ENCODE measurements around the gene ZNF433.
"Not testable (repeated sequence)": the region's sequence is repeated elsewhere in the genome, so short reads cannot be mapped to it uniquely, and the experiment has no call there.

Gene ZNF433

DNA sequence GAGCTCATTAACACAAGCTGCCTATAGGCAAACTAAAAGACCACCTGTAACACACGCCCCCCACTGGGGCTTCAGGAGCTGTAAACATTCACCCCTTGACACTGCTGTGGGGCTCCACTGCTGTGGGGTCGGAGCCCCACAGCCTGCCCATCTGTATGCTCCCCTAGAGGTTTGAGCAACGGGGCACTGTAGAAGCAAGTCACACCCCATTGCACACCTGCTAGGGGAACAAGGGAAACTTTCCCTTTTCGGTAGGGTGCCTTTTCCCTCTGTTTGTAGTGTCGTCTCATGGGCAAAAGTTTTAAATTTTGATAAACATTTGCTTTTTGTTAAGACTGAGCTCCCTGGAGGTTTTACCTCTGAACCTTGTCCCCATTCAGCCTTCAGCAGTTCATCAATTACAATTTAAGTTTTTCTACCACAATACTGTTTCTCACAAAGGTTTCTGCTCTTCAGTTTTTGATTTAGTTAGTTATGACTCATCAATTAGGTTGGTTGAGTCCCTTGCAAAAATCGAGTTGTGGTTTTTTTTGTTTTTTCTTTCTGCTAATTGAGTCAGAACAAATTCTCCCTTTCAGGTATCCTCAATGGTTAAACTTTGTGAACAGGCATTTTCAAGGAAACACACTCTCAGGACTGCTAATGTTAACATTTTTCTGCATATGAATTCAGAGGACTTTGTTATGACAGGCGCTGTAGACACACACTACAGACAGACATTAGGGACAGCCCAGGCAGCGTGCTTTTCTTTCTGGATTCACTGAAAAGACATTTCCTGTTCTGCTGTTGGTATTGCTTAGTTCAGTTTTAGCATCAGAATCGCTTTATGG, 35.1 kb downstream of the ZNF433 start:
- H3K27ac ChIP-seq, result no peak overlapping the region
- no peaks in the 10 kb centered on the region for H3K27me3 ChIP-seq (ENCODE audit: insufficient read depth, low read depth, severe bottlenecking)
- H3K4me3 ChIP-seq (ENCODE audit: low read depth, low read length), result no peak overlapping the region
- peaks cover 8% of the 10 kb centered on the region for H3K36me3 ChIP-seq
- no peak for DNase-seq
- H3K9me3 ChIP-seq (ENCODE audit: severe bottlenecking), result no peaks in the 10 kb centered on the region
- TF ChIP-seq, protein P1, sequence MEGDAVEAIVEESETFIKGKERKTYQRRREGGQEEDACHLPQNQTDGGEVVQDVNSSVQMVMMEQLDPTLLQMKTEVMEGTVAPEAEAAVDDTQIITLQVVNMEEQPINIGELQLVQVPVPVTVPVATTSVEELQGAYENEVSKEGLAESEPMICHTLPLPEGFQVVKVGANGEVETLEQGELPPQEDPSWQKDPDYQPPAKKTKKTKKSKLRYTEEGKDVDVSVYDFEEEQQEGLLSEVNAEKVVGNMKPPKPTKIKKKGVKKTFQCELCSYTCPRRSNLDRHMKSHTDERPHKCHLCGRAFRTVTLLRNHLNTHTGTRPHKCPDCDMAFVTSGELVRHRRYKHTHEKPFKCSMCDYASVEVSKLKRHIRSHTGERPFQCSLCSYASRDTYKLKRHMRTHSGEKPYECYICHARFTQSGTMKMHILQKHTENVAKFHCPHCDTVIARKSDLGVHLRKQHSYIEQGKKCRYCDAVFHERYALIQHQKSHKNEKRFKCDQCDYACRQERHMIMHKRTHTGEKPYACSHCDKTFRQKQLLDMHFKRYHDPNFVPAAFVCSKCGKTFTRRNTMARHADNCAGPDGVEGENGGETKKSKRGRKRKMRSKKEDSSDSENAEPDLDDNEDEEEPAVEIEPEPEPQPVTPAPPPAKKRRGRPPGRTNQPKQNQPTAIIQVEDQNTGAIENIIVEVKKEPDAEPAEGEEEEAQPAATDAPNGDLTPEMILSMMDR (IDR thresholded peaks at IDR 0.05; ENCODE audit: low read depth, low read length), result no peak

GRCh38 chr19:11995174-11995573, 40.3 kb downstream of the ZNF433 start:
- Histone ChIP-seq H3K9me3 (ENCODE audit: severe bottlenecking) (no peaks in the 10 kb centered on the region), H3K36me3 (peaks cover 4% of the 10 kb centered on the region; the same call in 1 of the 2 replicates), H3K27me3 (ENCODE audit: insufficient read depth, low read depth, severe bottlenecking) (no peaks in the 10 kb centered on the region), H3K27ac (no peak overlapping the region), H3K4me3 (ENCODE audit: low read depth, low read length) (no peak overlapping the region)
- no peak for DNase-seq
- TF ChIP-seq, protein P1 (IDR thresholded peaks at IDR 0.05; ENCODE audit: low read depth, low read length), result no peak

DNA sequence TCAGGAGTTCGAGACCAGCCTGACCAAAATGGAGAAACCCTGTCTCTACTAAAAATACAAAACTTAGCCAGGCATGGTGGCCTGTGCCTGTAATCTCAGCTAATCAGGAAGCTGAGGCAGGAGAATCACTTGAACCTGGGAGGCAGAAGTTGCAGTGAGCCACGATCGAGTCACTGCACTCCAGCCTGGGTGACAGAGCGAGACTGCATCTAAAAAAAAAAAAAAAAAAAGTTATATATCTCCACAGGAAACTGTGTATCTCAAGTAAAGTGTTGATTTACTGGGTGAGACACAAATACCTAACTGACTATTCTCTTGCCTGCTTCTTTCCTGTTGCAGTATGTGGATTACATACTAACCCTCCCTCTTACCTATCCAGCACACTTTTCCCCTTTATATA, 43.6 kb downstream of the ZNF433 start:
- not testable (repeated sequence) for H3K9me3 ChIP-seq (ENCODE audit: severe bottlenecking); DNase-seq; H3K27me3 ChIP-seq (ENCODE audit: insufficient read depth, low read depth, severe bottlenecking); H3K36me3 ChIP-seq; H3K4me3 ChIP-seq (ENCODE audit: low read depth, low read length); H3K27ac ChIP-seq

DNA sequence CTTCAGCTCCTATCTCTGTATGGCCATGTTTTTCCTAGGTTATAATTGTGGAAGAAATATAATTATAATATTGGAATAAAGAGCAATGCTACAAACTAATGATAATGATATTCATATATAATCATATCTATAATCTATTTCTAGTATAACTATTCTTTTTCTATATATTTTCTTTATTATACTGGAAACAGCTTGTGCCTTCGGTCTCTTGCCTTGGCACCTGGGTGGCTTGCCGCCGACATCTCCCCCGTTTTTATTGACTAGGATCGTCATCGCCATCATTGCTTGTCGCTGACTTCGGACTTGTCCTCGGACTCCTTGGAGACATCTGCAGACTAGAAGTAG, 46.4 kb downstream of the ZNF433 start:
- H3K4me3 ChIP-seq (ENCODE audit: low read depth, low read length), result no peak overlapping the region
- peaks cover 4% of the 10 kb centered on the region for H3K9me3 ChIP-seq (ENCODE audit: severe bottlenecking)
- DNase-seq, result no peak
- no peaks in the 10 kb centered on the region for H3K27me3 ChIP-seq (ENCODE audit: insufficient read depth, low read depth, severe bottlenecking)
- H3K27ac ChIP-seq, result no peak overlapping the region
- no peaks in the 10 kb centered on the region; the same call in none of the 2 replicates for H3K36me3 ChIP-seq
- TF ChIP-seq, protein P1 (IDR thresholded peaks at IDR 0.05; ENCODE audit: low read depth, low read length), result no peak

GRCh38 chr19:11987405-11988281, 47.8 kb downstream of the ZNF433 start:
- H3K36me3 ChIP-seq, result no peaks in the 10 kb centered on the region; the same call in none of the 2 replicates
- TF ChIP-seq, protein P1 (IDR thresholded peaks at IDR 0.05; ENCODE audit: low read depth, low read length), result no peak
- H3K27ac ChIP-seq, result peak overlapping the region; percentile 72
- DNase-seq, result peak; percentile 98
- H3K9me3 ChIP-seq (ENCODE audit: severe bottlenecking), result peaks cover 4% of the 10 kb centered on the region
- H3K4me3 ChIP-seq (ENCODE audit: low read depth, low read length), result peak overlapping the region; percentile 74
- H3K27me3 ChIP-seq (ENCODE audit: insufficient read depth, low read depth, severe bottlenecking), result no peaks in the 10 kb centered on the region

DNA sequence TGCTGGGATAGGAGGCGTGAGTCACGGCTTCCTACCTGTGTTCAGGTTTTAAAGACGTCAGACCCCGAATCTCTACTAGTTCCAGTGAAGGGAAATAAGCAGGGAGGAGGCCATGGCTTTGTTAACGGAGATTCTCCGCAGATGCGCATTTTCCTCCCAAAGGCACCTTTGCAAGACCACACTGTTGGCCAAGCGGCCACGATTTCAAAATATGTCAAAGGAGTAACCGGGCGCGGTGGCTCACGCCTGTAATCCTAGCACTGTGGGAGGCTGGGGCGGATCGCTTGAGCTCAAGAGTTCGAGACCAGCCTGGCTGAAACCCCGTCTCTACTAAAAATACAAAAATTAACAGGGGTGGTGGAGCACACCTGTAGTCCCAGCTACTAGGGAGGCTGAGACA, 48.7 kb downstream of the ZNF433 start:
- Histone ChIP-seq H3K27ac (no peak overlapping the region), H3K27me3 (ENCODE audit: insufficient read depth, low read depth, severe bottlenecking) (no peaks in the 10 kb centered on the region), H3K4me3 (ENCODE audit: low read depth, low read length) (no peak overlapping the region), H3K9me3 (ENCODE audit: severe bottlenecking) (peaks cover 4% of the 10 kb centered on the region), H3K36me3 (no peaks in the 10 kb centered on the region; the same call in none of the 2 replicates)
- TF ChIP-seq, protein P1 (IDR thresholded peaks at IDR 0.05; ENCODE audit: low read depth, low read length), result no peak
- no peak for DNase-seq
